GM23338 (cell line): ENCODE results near the gene LRBA. TPM values are rescaled to one million over a fixed set of nuclear protein-coding genes. Genes with fewer than 3 reads are reported as not detected.

Experiments used
- ATAC-seq: fragments of 200-7000 bp; cut with Tn5 transposase; 3 replicates; pipeline ENCODE4 v1.9.1; 2020
- DNase-seq: peaks from one replicate; pipeline ENCODE4 v3.0.0-alpha.2; 2015; ENCODE audit warnings: low spot score
- H2AFZ ChIP-seq: fragments of 200-600 bp; sonication (generic); 2 replicates; pipeline ENCODE4 v1.8.0; 2016; ENCODE audit warnings: antibody characterized with exemption, mild to moderate bottlenecking, moderate library complexity
- H3F3A ChIP-seq: fragments of 200-600 bp; sonication (generic); replicated peaks from 2 replicates; pipeline ENCODE4 v1.8.0; 2017; ENCODE audit warnings: antibody characterized with exemption, mixed run types, low read depth
- H3K27ac ChIP-seq: fragments of 200-600 bp; sonication (generic); 2 replicates; pipeline ENCODE4 v1.6.1; 2016; ENCODE audit warnings: low read depth
- H3K27me3 ChIP-seq: fragments of 200-600 bp; sonication (generic); 2 replicates; pipeline ENCODE4 v1.8.0; 2016; ENCODE audit warnings: mild to moderate bottlenecking, mixed run types, moderate library complexity; ENCODE audit not compliant: insufficient read depth
- H3K36me3 ChIP-seq: fragments of 200-600 bp; sonication (generic); 2 replicates; pipeline ENCODE4 v1.8.0; 2016; ENCODE audit warnings: mild to moderate bottlenecking; ENCODE audit not compliant: insufficient read depth
- H3K4me1 ChIP-seq: fragments of 200-600 bp; sonication (generic); 2 replicates; pipeline ENCODE4 v1.8.0; 2016; ENCODE audit warnings: mild to moderate bottlenecking, moderate library complexity; ENCODE audit not compliant: insufficient read depth
- H3K4me2 ChIP-seq: fragments of 200-600 bp; sonication (generic); 2 replicates; pipeline ENCODE4 v1.7.1; 2017; ENCODE audit warnings: mixed run types
- H3K4me3 ChIP-seq: fragments of 200-600 bp; sonication (generic); 2 replicates; pipeline ENCODE4 v1.6.1; 2016; ENCODE audit warnings: mixed run types
- H3K79me2 ChIP-seq: fragments of 200-600 bp; sonication (generic); replicated peaks from 2 replicates; pipeline ENCODE4 v1.8.0; 2017; ENCODE audit warnings: mild to moderate bottlenecking; ENCODE audit not compliant: insufficient read depth
- H3K9me2 ChIP-seq: fragments of 200-600 bp; sonication (generic); 2 replicates; pipeline ENCODE4 v1.8.0; 2017; ENCODE audit not compliant: insufficient read depth
- H4K20me1 ChIP-seq: fragments of 200-600 bp; sonication (generic); replicated peaks from 2 replicates; pipeline ENCODE4 v1.8.0; 2017; ENCODE audit warnings: mild to moderate bottlenecking; ENCODE audit not compliant: insufficient read depth
- H3K27ac Mint-ChIP-seq: 2 replicates; pipeline ENCODE4 v1.8.0; 2020; ENCODE audit warnings: inconsistent platforms, mild to moderate bottlenecking, moderate library complexity, mixed read lengths
- H3K27me3 Mint-ChIP-seq: 3 replicates; pipeline ENCODE4 v1.8.0; 2022; ENCODE audit warnings: low read depth, mild to moderate bottlenecking, moderate library complexity, mixed read lengths, inconsistent platforms; ENCODE audit not compliant: insufficient read depth, poor library complexity
- H3K36me3 Mint-ChIP-seq: 3 replicates; pipeline ENCODE4 v1.8.0; 2021; ENCODE audit warnings: low read depth, mild to moderate bottlenecking, inconsistent platforms, moderate library complexity, mixed read lengths
- H3K4me1 Mint-ChIP-seq: 3 replicates; pipeline ENCODE4 v1.8.0; 2020; ENCODE audit warnings: mild to moderate bottlenecking, inconsistent platforms, mixed read lengths
- H3K4me3 Mint-ChIP-seq: 3 replicates; pipeline ENCODE4 v1.8.0; 2021; ENCODE audit warnings: moderate library complexity, mild to moderate bottlenecking, inconsistent platforms, mixed read lengths
- H3K9me3 Mint-ChIP-seq: 3 replicates; pipeline ENCODE4 v1.8.0; 2020; ENCODE audit warnings: moderate library complexity, mild to moderate bottlenecking, inconsistent platforms, mixed read lengths
- CREB1 ChIP-seq: fragments of 250-450 bp; sonication (Bioruptor Pico); IDR thresholded peaks from 2 replicates; pipeline ENCODE4 v1.5.0; 2020; ENCODE audit warnings: low read depth, mild to moderate bottlenecking, moderate library complexity
- EZH2 ChIP-seq: fragments of 200-600 bp; sonication (generic); IDR thresholded peaks from one replicate; pipeline ENCODE4 v1.8.0; 2017; ENCODE audit warnings: antibody characterized with exemption, mild to moderate bottlenecking, low read depth; ENCODE audit not compliant: unreplicated experiment
- JUNB ChIP-seq: IDR thresholded peaks from one replicate; pipeline ENCODE4 v1.6.1; 2016; ENCODE audit warnings: antibody characterized with exemption; ENCODE audit not compliant: unreplicated experiment
- NANOG ChIP-seq: IDR thresholded peaks from 2 replicates; pipeline ENCODE4 v1.6.1; 2016; ENCODE audit warnings: antibody characterized with exemption, borderline replicate concordance
- POLR2AphosphoS5 ChIP-seq: IDR thresholded peaks from 2 replicates; pipeline ENCODE4 v1.6.1; 2016; ENCODE audit warnings: antibody characterized with exemption, low read depth
- REST ChIP-seq: IDR thresholded peaks from one replicate; pipeline ENCODE4 v1.6.1; 2018; ENCODE audit warnings: antibody characterized with exemption; ENCODE audit not compliant: unreplicated experiment
- STAT1 ChIP-seq: IDR thresholded peaks from one replicate; pipeline ENCODE4 v1.6.1; 2016; ENCODE audit warnings: antibody characterized with exemption; ENCODE audit not compliant: unreplicated experiment
- ZNF114 ChIP-seq: fragments of 250-450 bp; sonication (Bioruptor Pico); IDR thresholded peaks from 2 replicates; pipeline ENCODE4 v1.5.0; 2020; ENCODE audit warnings: mild to moderate bottlenecking, moderate library complexity
- ZNF331 ChIP-seq: fragments of 250-450 bp; sonication (Bioruptor Pico); IDR thresholded peaks from 2 replicates; pipeline ENCODE4 v1.5.0; 2020; ENCODE audit warnings: low read depth, mild to moderate bottlenecking, moderate library complexity
- ZNF462 ChIP-seq: fragments of 250-450 bp; sonication (Bioruptor Pico); IDR thresholded peaks from 2 replicates; pipeline ENCODE4 v1.5.0; 2020; ENCODE audit warnings: mild to moderate bottlenecking, moderate library complexity
- polyA plus RNA-seq: library from polyadenylated mRNA; unstranded; fragments of >200 nt; fragmentation: Nextera tagmentation; extraction: Ambion mirVana; gene quantifications from 2 replicates; pipeline ENCODE4 v1.2.1, GENCODE V29; 2016
- total RNA-seq: library from RNA; depleted of rRNA; stranded (reverse); fragments of >200 nt; shearing (Covaris generic); gene quantifications from 2 replicates; pipeline ENCODE4 v1.2.3, GENCODE V29; 2014

LRBA gene
- total and polyA plus RNA-seq, 2 experiments from 2014 or later: 23.3 to 126 TPM

- TF ChIP-seq NANOG (no peak), REST (no peak), POLR2AphosphoS5 (no peak), ZNF462 (CRISPR knock-in tag) (no peak), STAT1 (no peak)
These were observed 162.9 kb downstream of the LRBA start (continued) for GRCh38 chr4:150852216-150852615.

GRCh38 chr4:150849016-150849415 is 166.1 kb downstream of the LRBA start:
- Mint-ChIP-seq H3K27me3 (no peaks in the 10 kb centered on the region), H3K27ac (no peak overlapping the region), H3K9me3 (no peaks in the 10 kb centered on the region), H3K4me3 (no peak overlapping the region), H3K36me3 (peaks cover 46% of the 10 kb centered on the region), H3K4me1 (no peaks in the 10 kb centered on the region)
- Histone ChIP-seq H3K4me3 (no peak overlapping the region), H3K27me3 (no peaks in the 10 kb centered on the region), H3F3A (no peaks in the 10 kb centered on the region), H3K27ac (no peak overlapping the region), H3K9me2 (no peaks in the 10 kb centered on the region), H4K20me1 (no peaks in the 10 kb centered on the region), H3K4me1 (no peaks in the 10 kb centered on the region), H3K36me3 (peaks cover 6% of the 10 kb centered on the region; the same call in 1 of the 2 replicates), H2AFZ (no peak overlapping the region), H3K4me2 (no peak overlapping the region), H3K79me2 (no peaks in the 10 kb centered on the region)
- ATAC-seq (no peak), DNase-seq (peak; percentile 14)
- TF ChIP-seq CREB1 (CRISPR knock-in tag) (no peak), EZH2 (no peak), JUNB (no peak), ZNF331 (no peak), ZNF114 (CRISPR knock-in tag) (no peak), REST (no peak)
